A549 (cell line): ENCODE results near the gene IL2RA.

ENCODE experiments used
- CEBPB ChIP-seq, 2 experiments: fragments of >200 bp in 1 of 2; sonication (Bioruptor Twin) in 1 of 2; formaldehyde crosslinking in 1 of 2; IDR thresholded peaks; 2 replicates each; pipeline ENCODE4 v1.6.1; 2012 to 2016
- CTCF ChIP-seq: fragments of >200 bp; sonication (Bioruptor Twin); formaldehyde crosslinking; IDR thresholded peaks from 3 replicates; pipeline ENCODE4 v1.5.1; 2016
- MAZ ChIP-seq: fragments of 150-350 bp; IDR thresholded peaks from 2 replicates; pipeline ENCODE4 v1.6.1; 2014; ENCODE audit warnings: antibody characterized with exemption, low read depth, low read length, borderline replicate concordance
- NFE2L2 ChIP-seq: fragments of 150-350 bp; conservative IDR thresholded peaks from 2 replicates; pipeline ENCODE4 v1.6.1; 2014; ENCODE audit warnings: low read length
- POLR2A ChIP-seq: IDR thresholded peaks from 2 replicates; pipeline ENCODE4 v1.6.1; 2012; ENCODE audit warnings: mild to moderate bottlenecking, low read length
- REST ChIP-seq: fragments of 200-600 bp; sonication (generic); IDR thresholded peaks from 2 replicates; pipeline ENCODE4 v1.6.1; 2016; ENCODE audit warnings: antibody characterized with exemption, mild to moderate bottlenecking, moderate library complexity
- SREBF2 ChIP-seq: fragments of 450-650 bp; IDR thresholded peaks from 2 replicates; pipeline ENCODE4 v1.6.1; 2014; ENCODE audit warnings: mild to moderate bottlenecking, moderate library complexity
- ZC3H11A ChIP-seq: fragments of 450-650 bp; IDR thresholded peaks from 2 replicates; pipeline ENCODE4 v1.6.1; 2014; ENCODE audit warnings: antibody characterized with exemption, mild to moderate bottlenecking

- no peak for TF ChIP-seq CTCF
- TF ChIP-seq CEBPB (IDR thresholded peaks at IDR 0.05): no peak
- no peak for TF ChIP-seq NFE2L2
- TF ChIP-seq MAZ: no peak
- no peak for TF ChIP-seq ZC3H11A
- no peak for TF ChIP-seq REST
- TF ChIP-seq POLR2A: no peak
- no peak for TF ChIP-seq SREBF2
Measured at GRCh38 chr10:5963071-5963470, 99.1 kb downstream of the IL2RA start.
